ENCODE measurements around the gene GRID2. TPM values are rescaled to one million over a fixed set of nuclear protein-coding genes. Genes with fewer than 3 reads are reported as not detected.

Gene GRID2
- polyA plus RNA-seq, 1 donor from 2014 or later = 14.9 TPM

- H3K79me2 ChIP-seq (replicated peaks; ENCODE audit: insufficient read depth, low read length) = no peaks in the 10 kb centered on the region
- no peaks in the 10 kb centered on the region for H4K20me1 ChIP-seq (ENCODE audit: insufficient read depth)
- TF ChIP-seq POLR2AphosphoS5 (IDR thresholded peaks at IDR 0.05) (no peak), EZH2 (IDR thresholded peaks at IDR 0.05; ENCODE audit: borderline replicate concordance, insufficient read depth, low read length, poor library complexity, severe bottlenecking) (no peak), SMC3 (conservative IDR thresholded peaks at IDR 0.05; ENCODE audit: poor library complexity) (no peak), MXI1 (conservative IDR thresholded peaks at IDR 0.05; ENCODE audit: poor library complexity, severe bottlenecking) (no peak), TAF1 (IDR thresholded peaks at IDR 0.05; ENCODE audit: low read depth) (no peak), REST (IDR thresholded peaks at IDR 0.05; ENCODE audit: borderline replicate concordance) (no peak), RAD21 (conservative IDR thresholded peaks at IDR 0.05) (no peak), CTCF (IDR thresholded peaks at IDR 0.05; ENCODE audit: poor library complexity, severe bottlenecking) (no peak), EP300 (conservative IDR thresholded peaks at IDR 0.05; ENCODE audit: poor library complexity, severe bottlenecking) (no peak)
- H3K9me2 ChIP-seq (ENCODE audit: insufficient read depth, low read length) = no peaks in the 10 kb centered on the region
- H3K27ac ChIP-seq (ENCODE audit: low read length) = no peak overlapping the region
- no peak overlapping the region for H3K4me3 ChIP-seq (ENCODE audit: low read length)
- H3K27me3 ChIP-seq (ENCODE audit: insufficient read depth, low read depth, low read length) = no peaks in the 10 kb centered on the region
- H3F3A ChIP-seq (ENCODE audit: insufficient read depth, low read length, poor library complexity, severe bottlenecking) = no peaks in the 10 kb centered on the region
- no peaks in the 10 kb centered on the region for H3K9me3 ChIP-seq (ENCODE audit: low read length)
- H3K9ac ChIP-seq (ENCODE audit: low read length) = no peak overlapping the region
- H2AFZ ChIP-seq (ENCODE audit: low read depth, low read length) = no peak overlapping the region
- H3K4me2 ChIP-seq (ENCODE audit: low read length) = no peak overlapping the region
- no peaks in the 10 kb centered on the region for H3K36me3 ChIP-seq (ENCODE audit: insufficient read depth, low read length)
Measured at GRCh38 chr4:93722446-93722845, 1418.7 kb downstream of the GRID2 start.

GRCh38 chr4:93730251-93730650 is 1426.5 kb downstream of the GRID2 start:
- Histone ChIP-seq H3K4me3 (ENCODE audit: low read length) (no peak overlapping the region), H3K9me2 (ENCODE audit: insufficient read depth, low read length) (no peaks in the 10 kb centered on the region), H3F3A (ENCODE audit: insufficient read depth, low read length, poor library complexity, severe bottlenecking) (peaks cover 3% of the 10 kb centered on the region), H3K4me2 (ENCODE audit: low read length) (no peak overlapping the region), H3K36me3 (ENCODE audit: insufficient read depth, low read length) (no peaks in the 10 kb centered on the region), H4K20me1 (ENCODE audit: insufficient read depth) (no peaks in the 10 kb centered on the region), H3K27me3 (ENCODE audit: insufficient read depth, low read depth, low read length) (no peaks in the 10 kb centered on the region), H2AFZ (ENCODE audit: low read depth, low read length) (no peak overlapping the region), H3K27ac (ENCODE audit: low read length) (no peak overlapping the region), H3K9ac (ENCODE audit: low read length) (no peak overlapping the region), H3K9me3 (ENCODE audit: low read length) (no peaks in the 10 kb centered on the region), H3K79me2 (replicated peaks; ENCODE audit: insufficient read depth, low read length) (no peaks in the 10 kb centered on the region)
- TF ChIP-seq CTCF (IDR thresholded peaks at IDR 0.05; ENCODE audit: poor library complexity, severe bottlenecking) = no peak
- TF ChIP-seq POLR2AphosphoS5 (IDR thresholded peaks at IDR 0.05) = no peak
- no peak for TF ChIP-seq EP300 (conservative IDR thresholded peaks at IDR 0.05; ENCODE audit: poor library complexity, severe bottlenecking)
- TF ChIP-seq SMC3 (conservative IDR thresholded peaks at IDR 0.05; ENCODE audit: poor library complexity) = no peak
- TF ChIP-seq REST (IDR thresholded peaks at IDR 0.05; ENCODE audit: borderline replicate concordance) = no peak
- TF ChIP-seq TAF1 (IDR thresholded peaks at IDR 0.05; ENCODE audit: low read depth) = no peak
- no peak for TF ChIP-seq EZH2 (IDR thresholded peaks at IDR 0.05; ENCODE audit: borderline replicate concordance, insufficient read depth, low read length, poor library complexity, severe bottlenecking)
- TF ChIP-seq RAD21 (conservative IDR thresholded peaks at IDR 0.05) = no peak
- no peak for TF ChIP-seq MXI1 (conservative IDR thresholded peaks at IDR 0.05; ENCODE audit: poor library complexity, severe bottlenecking)

Data from neural cell (in vitro differentiated cells).